ENCODE measurements around the gene PTPRA. TPM values are rescaled to one million over a fixed set of nuclear protein-coding genes. Genes with fewer than 3 reads are reported as not detected.
A peak's percentile ranks its signal among the peaks of the same experiment; 100 is the strongest.

The PTPRA gene
- total and polyA plus RNA-seq, 2 experiments from 2014 or later: 45.1 to 51.8 TPM

- DNase-seq (ENCODE audit: low spot score): no peak
- no peaks in the 10 kb centered on the region for H3K36me3 ChIP-seq (replicated peaks; ENCODE audit: insufficient read depth, low read depth)
- 88% methylated on average over 22 of the region's 23 CpGs for WGBS (ENCODE audit: low lambda C conversion rate, missing lambda C conversion rate)
- H3K79me2 ChIP-seq: no peaks in the 10 kb centered on the region
- no peaks in the 10 kb centered on the region for H4K20me1 ChIP-seq (ENCODE audit: insufficient read depth, poor library complexity, severe bottlenecking)
- H3K27ac ChIP-seq: no peak overlapping the region
- H3K9me2 ChIP-seq (replicated peaks; ENCODE audit: insufficient read depth): no peaks in the 10 kb centered on the region
- TF ChIP-seq CTCF (IDR thresholded peaks at IDR 0.05; ENCODE audit: poor library complexity) (no peak), EZH2 (IDR thresholded peaks at IDR 0.05; ENCODE audit: borderline replicate concordance) (no peak), EZH2phosphoT487 (IDR thresholded peaks at IDR 0.05; ENCODE audit: low read depth, severe bottlenecking, unreplicated experiment) (no peak)
- H3K27me3 ChIP-seq: peaks cover 9% of the 10 kb centered on the region
- no peak overlapping the region for H2AFZ ChIP-seq
- H3K4me2 ChIP-seq: no peak overlapping the region
- no peak overlapping the region for H3K4me3 ChIP-seq
- H3K9me3 ChIP-seq (ENCODE audit: low read depth): no peaks in the 10 kb centered on the region
- H3K4me1 ChIP-seq (ENCODE audit: insufficient read depth): peaks cover 7% of the 10 kb centered on the region
These were observed 194.1 kb downstream of the PTPRA start for GRCh38 chr20:3067139-3068014.

DNA sequence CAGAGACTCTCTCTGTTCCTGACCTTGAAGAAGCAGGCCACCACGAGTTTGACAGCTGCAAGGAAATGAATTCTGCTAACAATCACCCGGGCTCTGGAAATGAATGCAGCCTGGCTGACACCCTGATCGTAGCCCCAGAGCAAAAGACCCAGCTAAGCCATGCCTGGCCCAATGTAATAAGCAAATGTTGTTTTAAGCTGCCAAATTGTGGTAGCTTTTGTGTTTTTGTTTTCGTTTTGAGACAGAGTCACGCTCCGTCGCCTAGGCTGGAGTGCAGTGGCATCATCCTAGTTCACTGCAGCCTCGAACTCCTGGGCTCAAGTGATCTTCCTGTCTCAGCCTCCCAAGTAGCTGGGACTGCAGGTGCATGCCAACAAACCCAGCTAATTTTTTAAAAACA, 194.8 kb downstream of the PTPRA start:
- Histone ChIP-seq H3K27me3 (peaks cover 15% of the 10 kb centered on the region), H4K20me1 (ENCODE audit: insufficient read depth, poor library complexity, severe bottlenecking) (no peaks in the 10 kb centered on the region), H3K36me3 (replicated peaks; ENCODE audit: insufficient read depth, low read depth) (no peaks in the 10 kb centered on the region), H3K4me1 (ENCODE audit: insufficient read depth) (peaks cover 7% of the 10 kb centered on the region), H3K9me2 (replicated peaks; ENCODE audit: insufficient read depth) (no peaks in the 10 kb centered on the region), H3K9me3 (ENCODE audit: low read depth) (no peaks in the 10 kb centered on the region), H3K27ac (no peak overlapping the region), H3K4me2 (no peak overlapping the region), H3K79me2 (no peaks in the 10 kb centered on the region), H2AFZ (no peak overlapping the region), H3K4me3 (no peak overlapping the region)
- TF ChIP-seq CTCF (IDR thresholded peaks at IDR 0.05; ENCODE audit: poor library complexity) (no peak), EZH2 (IDR thresholded peaks at IDR 0.05; ENCODE audit: borderline replicate concordance) (no peak), EZH2phosphoT487 (IDR thresholded peaks at IDR 0.05; ENCODE audit: low read depth, severe bottlenecking, unreplicated experiment) (no peak)
- 82% methylated on average over 8 of the region's 8 CpGs for WGBS (ENCODE audit: low lambda C conversion rate, missing lambda C conversion rate)
- no peak for DNase-seq (ENCODE audit: low spot score)

- no peaks in the 10 kb centered on the region for H3K79me2 ChIP-seq
- H3K27ac ChIP-seq: no peak overlapping the region
- H3K4me2 ChIP-seq: no peak overlapping the region
- WGBS (ENCODE audit: low lambda C conversion rate, missing lambda C conversion rate): 85% methylated on average over 8 of the region's 8 CpGs
- no peaks in the 10 kb centered on the region for H3K9me2 ChIP-seq (replicated peaks; ENCODE audit: insufficient read depth)
- H2AFZ ChIP-seq: no peak overlapping the region
- TF ChIP-seq EZH2phosphoT487 (IDR thresholded peaks at IDR 0.05; ENCODE audit: low read depth, severe bottlenecking, unreplicated experiment): no peak
- TF ChIP-seq CTCF (IDR thresholded peaks at IDR 0.05; ENCODE audit: poor library complexity): peak; percentile 14
- DNase-seq (ENCODE audit: low spot score): no peak
- H3K27me3 ChIP-seq: peaks cover 15% of the 10 kb centered on the region
- no peaks in the 10 kb centered on the region for H4K20me1 ChIP-seq (ENCODE audit: insufficient read depth, poor library complexity, severe bottlenecking)
- peaks cover 7% of the 10 kb centered on the region for H3K4me1 ChIP-seq (ENCODE audit: insufficient read depth)
- no peaks in the 10 kb centered on the region for H3K36me3 ChIP-seq (replicated peaks; ENCODE audit: insufficient read depth, low read depth)
- H3K4me3 ChIP-seq: no peak overlapping the region
- H3K9me3 ChIP-seq (ENCODE audit: low read depth): no peaks in the 10 kb centered on the region
These were observed 196.0 kb downstream of the PTPRA start for GRCh38 chr20:3068986-3069900.

All from hepatocyte (in vitro differentiated cells).